Activated naive CD4-positive, alpha-beta T cell treated with anti-CD3 and anti-CD28 coated beads for 36 hours (primary cell): Measurements from ENCODE around the gene TRIM44. TPM values are rescaled to one million over a fixed set of nuclear protein-coding genes. Genes with fewer than 3 reads are reported as not detected.
"Not testable (repeated sequence)": the region's sequence is repeated elsewhere in the genome, so short reads cannot be mapped to it uniquely, and the experiment has no call there.

Experiments used
- CTCF ChIA-PET: fragments of 350-600 bp; sonication (Branson Sonifier 250); formaldehyde crosslinking; loops from one replicate; lab custom pipeline; 2021; ENCODE audit warnings: antibody characterized with exemption; lab: Charles Lee
- DNase-seq: peaks from one replicate; pipeline ENCODE4 v3.0.0-alpha.2; 2020
- H3K27ac Mint-ChIP-seq: one replicate; pipeline ENCODE4 v1.8.0; 2021; ENCODE audit warnings: mild to moderate bottlenecking, mixed read lengths
- H3K27me3 Mint-ChIP-seq: one replicate; pipeline ENCODE4 v1.8.0; 2021; ENCODE audit warnings: low read depth, mixed read lengths
- H3K36me3 Mint-ChIP-seq: one replicate; pipeline ENCODE4 v1.8.0; 2021; ENCODE audit warnings: low read depth, mixed read lengths
- H3K4me1 Mint-ChIP-seq: one replicate; pipeline ENCODE4 v1.8.0; 2021; ENCODE audit warnings: low read depth, mixed read lengths
- H3K4me3 Mint-ChIP-seq: one replicate; pipeline ENCODE4 v1.8.0; 2021; ENCODE audit warnings: mild to moderate bottlenecking, moderate library complexity, mixed read lengths
- H3K9me3 Mint-ChIP-seq: one replicate; pipeline ENCODE4 v1.8.0; 2021; ENCODE audit warnings: mixed read lengths
- intact Hi-C: fragments of 100-400 bp; cut with micrococcal nuclease; formaldehyde crosslinking; loops from one replicate; pipeline ENCODE4 v1.15.1; 2023
- total RNA-seq, 2 experiments: library from RNA; stranded (reverse); gene quantifications; one replicate each; pipeline ENCODE4 v1.2.3, GENCODE V29; 2021

TRIM44 gene
- total RNA-seq, 2 experiments from 2014 or later: 35.0 to 37.8 TPM

DNA sequence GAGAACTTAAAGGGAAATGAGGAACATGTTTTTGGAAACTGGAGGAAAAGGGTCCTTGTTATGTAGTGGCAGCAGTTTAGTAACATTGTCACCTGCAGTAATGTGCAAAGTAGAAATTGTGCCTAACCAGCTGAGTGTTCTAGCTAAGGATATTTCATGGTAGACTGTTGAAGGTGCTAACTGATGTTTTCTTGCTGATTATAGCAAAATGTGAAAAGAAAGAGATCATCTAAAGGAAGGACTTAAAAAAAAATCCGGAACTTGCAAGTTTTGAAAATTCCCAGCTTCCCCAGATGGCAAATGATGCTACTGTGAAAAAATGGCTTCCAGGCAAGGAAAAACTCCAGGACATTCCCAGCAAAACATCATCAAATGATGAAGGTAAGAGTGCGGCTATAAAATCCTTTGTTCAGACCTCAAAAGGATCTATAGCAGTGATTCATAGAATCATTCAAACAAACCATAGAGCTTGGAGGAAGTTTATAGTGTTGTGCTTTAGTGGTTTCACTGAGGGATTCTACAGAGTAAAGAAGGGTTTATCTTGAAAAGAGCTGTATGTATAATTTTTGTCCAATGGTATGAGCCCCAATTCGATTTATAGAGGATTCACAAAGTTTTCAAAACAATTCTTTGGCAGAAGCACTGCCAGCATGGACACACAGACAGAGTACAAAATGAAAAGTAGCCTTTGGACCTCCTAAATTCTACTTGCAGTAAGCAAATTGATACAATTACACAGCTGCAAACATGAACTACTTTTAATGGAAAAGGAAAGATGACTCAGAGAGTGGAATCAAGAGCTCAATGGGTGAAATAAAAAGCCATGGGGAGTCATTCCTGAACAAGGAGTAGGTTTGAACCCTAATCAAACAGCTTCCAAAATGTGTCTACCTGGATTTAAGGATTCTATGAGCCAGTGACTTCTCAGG, 4.3 kb upstream of the TRIM44 start:
- no peak for DNase-seq
- H3K27ac Mint-ChIP-seq: no peak overlapping the region
- peaks cover 4% of the 10 kb centered on the region for H3K36me3 Mint-ChIP-seq
- peaks cover 3% of the 10 kb centered on the region for H3K9me3 Mint-ChIP-seq
- H3K4me1 Mint-ChIP-seq: peaks cover 16% of the 10 kb centered on the region
- intact Hi-C loops: loop anchor here (10.0 kb wide), 1 partner anchor 1003 kb away; no protein-coding TSS in a partner anchor
- CTCF ChIA-PET: interaction anchor here (0.7 to 1.1 kb wide), 2 partner anchors 10 to 164 kb away, joined by 3 read pairs; no protein-coding TSS in a partner anchor
- H3K27me3 Mint-ChIP-seq: peaks cover 9% of the 10 kb centered on the region
- no peak overlapping the region for H3K4me3 Mint-ChIP-seq

DNA sequence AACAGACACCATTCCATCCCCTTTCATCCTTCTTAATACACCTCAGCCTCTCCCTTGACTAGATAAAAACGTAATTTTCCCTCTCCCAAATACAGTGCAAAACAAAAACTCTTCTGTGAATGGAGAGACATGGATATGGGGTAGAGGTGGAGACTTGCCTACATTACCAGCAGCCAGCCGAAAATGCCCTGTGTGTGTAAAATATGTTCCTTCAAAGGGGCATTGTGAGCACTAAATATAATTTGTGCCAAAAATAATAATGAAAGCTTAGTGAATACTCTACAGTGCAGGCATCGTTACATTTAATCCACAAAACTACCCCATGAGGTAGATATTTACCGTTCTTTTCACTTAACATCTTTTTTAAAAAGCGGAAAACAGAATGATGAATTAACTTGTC, 1.0 kb upstream of the TRIM44 start:
- no peak for DNase-seq
- Mint-ChIP-seq H3K4me3 (peak overlapping the region; percentile 93), H3K27ac (no peak overlapping the region), H3K4me1 (peaks cover 42% of the 10 kb centered on the region), H3K9me3 (peaks cover 24% of the 10 kb centered on the region), H3K36me3 (peaks cover 24% of the 10 kb centered on the region), H3K27me3 (peaks cover 4% of the 10 kb centered on the region)
- intact Hi-C loops: loop anchor here (5.0 kb wide), 1 partner anchor 744 kb away; the partner anchor contains the start of genes APIP and PDHX
- CTCF ChIA-PET: interaction anchor here (0.6 to 0.9 kb wide), 2 partner anchors 21 to 740 kb away, joined by 3 read pairs; no protein-coding TSS in a partner anchor

DNA sequence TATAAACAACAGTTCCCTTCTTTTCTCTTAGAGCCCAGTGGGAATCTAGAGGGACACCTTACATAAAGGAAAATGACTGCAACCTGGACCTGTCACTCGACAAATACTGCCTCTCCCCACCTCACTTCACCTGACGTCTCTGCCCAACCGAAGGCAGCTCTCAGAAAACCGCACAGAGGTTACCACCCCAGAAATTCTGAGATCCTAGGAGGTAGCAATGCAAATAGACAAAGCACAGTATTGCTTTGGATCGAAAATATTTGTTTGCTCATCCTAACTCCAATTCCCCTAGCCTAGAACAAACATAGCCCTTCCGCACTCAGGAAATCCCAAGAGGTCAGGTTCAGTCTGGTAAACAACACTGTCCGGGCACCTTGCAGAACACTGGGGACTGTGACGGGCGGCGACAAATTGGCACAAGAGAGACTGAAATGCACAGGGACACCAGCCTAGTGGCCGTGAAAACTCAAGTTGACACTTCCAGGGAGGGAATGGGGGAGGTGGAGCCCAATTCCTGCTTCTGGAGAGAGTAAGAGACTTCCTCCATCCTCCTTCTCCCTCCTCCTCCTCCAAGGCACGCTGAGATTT, 420 bp upstream of the TRIM44 start:
- DNase-seq: peak; percentile 26
- intact Hi-C loops: loop anchor here (1.0 to 5.0 kb wide), 8 partner anchors 12 to 848 kb away; partner anchors contain the start of genes APIP, COMMD9, PDHX and TRAF6
- CTCF ChIA-PET: interaction anchor here (0.9 kb wide), 1 partner anchor 739 kb away, joined by 3 read pairs; no protein-coding TSS in a partner anchor
- peak overlapping the region; percentile 93 for H3K4me3 Mint-ChIP-seq
- H3K4me1 Mint-ChIP-seq: peaks cover 45% of the 10 kb centered on the region
- peaks cover under 1% of the 10 kb centered on the region for H3K27me3 Mint-ChIP-seq
- peak overlapping the region; percentile 92 for H3K27ac Mint-ChIP-seq
- H3K36me3 Mint-ChIP-seq: peaks cover 26% of the 10 kb centered on the region
- peaks cover 28% of the 10 kb centered on the region for H3K9me3 Mint-ChIP-seq

- H3K27ac Mint-ChIP-seq: peak overlapping the region; percentile 92
- intact Hi-C loops: loop anchor here (2.0 to 5.0 kb wide), 3 partner anchors 51 to 746 kb away; partner anchors contain the start of genes APIP and PDHX
- peaks cover 31% of the 10 kb centered on the region for H3K36me3 Mint-ChIP-seq
- peaks cover 45% of the 10 kb centered on the region for H3K4me1 Mint-ChIP-seq
- no peak for DNase-seq
- peak overlapping the region; percentile 93 for H3K4me3 Mint-ChIP-seq
- no peaks in the 10 kb centered on the region for H3K27me3 Mint-ChIP-seq
- CTCF ChIA-PET: no interaction called here
- H3K9me3 Mint-ChIP-seq: peaks cover 30% of the 10 kb centered on the region
These were observed 780 bp downstream of the TRIM44 start for GRCh38 chr11:35663408-35663702.

DNA sequence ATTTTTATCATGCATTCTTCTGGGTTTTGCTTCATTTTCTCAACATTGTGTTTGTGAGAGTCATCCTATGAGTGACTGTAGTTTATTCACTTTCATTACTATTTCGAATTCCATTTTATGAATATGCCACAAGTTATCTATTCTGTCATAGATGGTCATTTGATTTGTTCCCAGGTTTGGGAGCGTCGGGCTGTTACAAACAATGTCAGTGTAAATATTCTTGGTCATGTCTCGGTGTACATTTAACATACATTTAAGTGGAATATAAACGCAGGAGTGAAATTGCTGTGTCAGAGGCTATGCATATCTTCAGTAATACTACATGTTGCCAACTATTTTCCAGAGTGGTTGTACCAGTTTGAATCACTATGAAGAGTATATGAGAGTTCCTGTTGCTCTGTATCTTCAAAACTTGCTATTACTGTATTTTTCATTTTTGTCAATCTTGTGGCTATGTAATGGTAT, 2.4 kb downstream of the TRIM44 start:
- Mint-ChIP-seq H3K27me3 (no peaks in the 10 kb centered on the region), H3K4me1 (peaks cover 54% of the 10 kb centered on the region), H3K9me3 (peaks cover 32% of the 10 kb centered on the region), H3K27ac (peak overlapping the region; percentile 25), H3K36me3 (peaks cover 36% of the 10 kb centered on the region), H3K4me3 (peak overlapping the region; percentile 40)
- CTCF ChIA-PET: no interaction called here
- DNase-seq: no peak
- intact Hi-C loops: loop anchor here (2.0 to 5.0 kb wide), 3 partner anchors 16 to 748 kb away; partner anchors contain the start of genes APIP and PDHX

DNA sequence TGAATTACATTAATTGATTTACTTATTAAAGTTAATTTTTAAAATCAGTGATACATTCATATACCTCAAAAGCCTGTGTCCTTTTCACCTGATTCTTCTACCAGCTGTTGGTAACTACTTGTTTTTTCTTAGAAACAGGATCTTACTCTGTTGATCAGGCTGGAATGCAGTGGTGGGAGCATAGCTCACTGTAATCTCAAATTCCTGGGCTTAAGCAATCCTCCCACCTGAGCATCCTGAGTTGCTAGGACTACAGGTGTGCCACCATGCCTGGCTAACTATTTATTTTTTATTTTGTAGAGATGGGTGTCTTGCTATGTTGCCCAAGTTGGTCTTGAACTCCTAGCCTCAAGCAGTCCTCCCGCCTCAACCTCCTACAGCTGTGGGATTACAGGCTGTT, 4.7 kb downstream of the TRIM44 start:
- CTCF ChIA-PET: no interaction called here
- no peak overlapping the region for H3K27ac Mint-ChIP-seq
- no peak for DNase-seq
- H3K36me3 Mint-ChIP-seq: peaks cover 40% of the 10 kb centered on the region
- intact Hi-C loops: loop anchor here (5.0 kb wide), 1 partner anchor 135 kb away; no protein-coding TSS in a partner anchor
- peaks cover 32% of the 10 kb centered on the region for H3K9me3 Mint-ChIP-seq
- H3K4me3 Mint-ChIP-seq: no peak overlapping the region
- H3K27me3 Mint-ChIP-seq: no peaks in the 10 kb centered on the region
- H3K4me1 Mint-ChIP-seq: peaks cover 66% of the 10 kb centered on the region

GRCh38 chr11:35668350-35668749, 5.8 kb downstream of the TRIM44 start:
- not testable (repeated sequence) for H3K27me3 Mint-ChIP-seq, DNase-seq, H3K27ac Mint-ChIP-seq, H3K4me3 Mint-ChIP-seq
- H3K36me3 Mint-ChIP-seq: peaks cover 36% of the 10 kb centered on the region
- peaks cover 28% of the 10 kb centered on the region for H3K9me3 Mint-ChIP-seq
- peaks cover 68% of the 10 kb centered on the region for H3K4me1 Mint-ChIP-seq
- CTCF ChIA-PET: interaction anchor here (1.2 kb wide), 1 partner anchor 50 kb away, joined by 3 read pairs; the partner anchor contains the start of gene FJX1
- intact Hi-C loops: loop anchor here (2.0 to 5.0 kb wide), 2 partner anchors 134 to 338 kb away; no protein-coding TSS in a partner anchor

DNA sequence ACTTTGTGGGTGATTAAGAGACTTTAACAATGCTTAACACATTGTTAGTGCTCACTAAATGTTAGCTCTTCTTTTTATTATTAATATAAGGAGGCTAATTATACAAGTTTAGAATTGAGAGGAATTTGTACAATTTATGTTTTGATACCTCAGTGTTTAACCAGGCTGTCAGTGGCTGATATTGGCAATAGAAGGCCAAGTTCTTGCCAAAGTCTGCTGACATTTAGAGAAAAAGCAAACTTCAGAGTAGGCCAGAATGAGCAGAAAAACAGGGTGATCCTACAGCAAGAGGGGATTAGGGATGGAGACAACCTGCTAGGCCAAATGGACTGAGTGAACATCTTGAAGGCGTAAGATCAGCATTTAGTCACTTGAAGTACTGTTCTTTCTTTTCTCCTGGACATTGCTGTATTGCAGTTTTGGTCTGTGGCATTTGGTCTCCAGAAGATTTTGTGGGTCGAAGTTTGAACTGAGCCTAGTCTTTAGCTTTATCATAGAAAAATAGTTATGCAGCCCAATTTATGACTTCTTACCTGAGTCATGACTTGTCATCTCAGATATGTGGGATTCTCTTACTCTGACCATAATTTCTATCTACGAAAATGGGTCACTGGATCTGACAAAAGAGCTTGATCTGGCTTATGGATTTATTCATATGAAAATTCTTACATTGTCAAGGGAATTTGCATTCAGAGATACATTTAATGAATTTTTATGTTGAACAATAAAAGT, 9.0 kb downstream of the TRIM44 start:
- CTCF ChIA-PET: interaction anchor here (0.5 kb wide), 1 partner anchor 31 kb away, joined by 3 read pairs; no protein-coding TSS in a partner anchor
- Mint-ChIP-seq H3K36me3 (peaks cover 17% of the 10 kb centered on the region), H3K4me3 (no peak overlapping the region), H3K27ac (no peak overlapping the region), H3K27me3 (no peaks in the 10 kb centered on the region), H3K4me1 (peaks cover 66% of the 10 kb centered on the region), H3K9me3 (peaks cover 8% of the 10 kb centered on the region)
- no peak for DNase-seq
- intact Hi-C loops: no loop called here

GRCh38 chr11:35672608-35673007, 10.0 kb downstream of the TRIM44 start:
- no peak for DNase-seq
- Mint-ChIP-seq H3K27me3 (no peaks in the 10 kb centered on the region), H3K4me3 (no peak overlapping the region), H3K27ac (no peak overlapping the region), H3K4me1 (peaks cover 68% of the 10 kb centered on the region), H3K9me3 (peaks cover 4% of the 10 kb centered on the region), H3K36me3 (peaks cover 14% of the 10 kb centered on the region)
- CTCF ChIA-PET: no interaction called here
- intact Hi-C loops: no loop called here

DNA sequence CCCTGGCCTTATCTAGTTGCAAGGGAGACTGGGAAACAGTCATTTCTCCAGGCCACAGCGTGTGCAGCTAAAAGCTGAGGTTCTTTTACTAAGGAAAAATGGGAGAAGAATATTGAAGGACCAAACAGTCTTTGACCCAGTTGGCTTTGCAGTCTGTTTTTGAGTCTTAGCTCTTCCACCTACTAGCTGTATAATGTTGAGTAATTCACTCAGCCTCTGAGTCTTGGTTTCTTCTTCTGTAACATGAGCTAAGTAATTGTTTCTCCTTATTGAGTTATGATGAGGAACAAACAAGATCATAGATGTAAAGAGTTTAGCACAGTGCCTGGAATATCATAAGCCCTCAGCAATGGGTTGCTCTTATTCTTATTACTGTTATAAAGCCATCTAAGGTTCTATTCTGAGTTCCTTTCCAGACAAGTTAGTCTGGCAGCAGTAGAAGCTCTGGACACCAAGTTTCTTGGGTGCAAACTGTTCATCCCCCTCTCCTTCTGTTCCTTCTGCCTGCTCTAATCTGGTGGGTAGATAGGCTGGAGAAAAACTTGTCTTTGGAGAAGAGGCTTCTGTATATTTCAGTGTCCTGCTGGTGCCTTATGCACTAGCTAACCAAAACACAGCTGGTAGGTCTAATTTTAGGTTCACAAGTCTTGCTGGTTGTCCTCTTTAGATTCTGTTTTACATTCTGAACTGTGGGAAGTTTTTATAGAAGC, 13.5 kb downstream of the TRIM44 start:
- H3K27ac Mint-ChIP-seq: no peak overlapping the region
- no peak for DNase-seq
- H3K27me3 Mint-ChIP-seq: no peaks in the 10 kb centered on the region
- no peak overlapping the region for H3K4me3 Mint-ChIP-seq
- CTCF ChIA-PET: no interaction called here
- no peaks in the 10 kb centered on the region for H3K36me3 Mint-ChIP-seq
- H3K4me1 Mint-ChIP-seq: peaks cover 71% of the 10 kb centered on the region
- intact Hi-C loops: no loop called here
- H3K9me3 Mint-ChIP-seq: no peaks in the 10 kb centered on the region

DNA sequence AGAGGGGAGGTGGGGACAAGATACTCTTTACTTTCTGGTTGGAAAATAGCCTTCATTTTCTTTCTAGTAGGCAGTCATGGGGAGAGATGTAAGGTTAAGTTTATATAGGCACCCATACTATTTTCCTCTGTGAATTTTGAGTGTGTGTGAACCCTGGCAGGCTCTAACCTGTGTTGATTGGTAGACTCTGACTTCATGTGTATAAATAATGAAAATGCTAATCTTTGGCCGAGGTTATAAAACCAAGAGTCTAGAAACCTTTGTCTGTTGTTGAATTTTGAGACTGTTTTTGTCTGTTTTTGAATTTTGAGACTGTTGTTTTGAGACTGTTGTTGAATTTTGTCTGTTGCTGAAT, 14.0 kb downstream of the TRIM44 start:
- intact Hi-C loops: no loop called here
- no peak overlapping the region for H3K27ac Mint-ChIP-seq
- H3K4me1 Mint-ChIP-seq: peaks cover 72% of the 10 kb centered on the region
- DNase-seq: no peak
- no peaks in the 10 kb centered on the region for H3K9me3 Mint-ChIP-seq
- CTCF ChIA-PET: no interaction called here
- no peaks in the 10 kb centered on the region for H3K27me3 Mint-ChIP-seq
- H3K36me3 Mint-ChIP-seq: no peaks in the 10 kb centered on the region
- H3K4me3 Mint-ChIP-seq: no peak overlapping the region
